Measurements from ENCODE around the gene BAAT. TPM values are rescaled to one million over a fixed set of nuclear protein-coding genes. Genes with fewer than 3 reads are reported as not detected.
"Not testable (repeated sequence)": the region's sequence is repeated elsewhere in the genome, so short reads cannot be mapped to it uniquely, and the experiment has no call there.

The BAAT gene
- total RNA-seq, 2 donors from 2014 or later: not detected

DNA sequence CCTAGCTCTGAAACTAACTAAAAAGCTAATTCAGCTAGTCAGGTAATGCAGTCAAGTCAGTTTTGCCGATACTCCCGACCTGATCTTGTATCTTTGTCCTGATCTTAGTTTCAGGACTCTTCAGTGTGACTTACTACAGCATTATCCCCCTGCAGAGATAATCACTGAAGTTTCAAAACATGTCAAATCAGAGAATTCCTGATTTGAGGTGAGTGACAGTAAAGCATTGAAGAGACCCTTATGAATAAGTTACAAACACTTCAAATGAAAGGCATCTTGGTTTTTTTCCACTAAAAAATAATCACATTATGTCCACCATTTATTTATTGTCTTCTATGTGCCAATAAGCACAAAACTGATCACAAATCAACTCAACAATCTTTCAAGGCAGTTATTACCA lies 47.6 kb downstream of the BAAT start:
- peaks cover 2% of the 10 kb centered on the region for H3K36me3 Mint-ChIP-seq (ENCODE audit: low read depth)
- H3K4me3 Mint-ChIP-seq: no peak overlapping the region
- peaks cover 33% of the 10 kb centered on the region for H3K27me3 Mint-ChIP-seq
- H3K27ac Mint-ChIP-seq: no peak overlapping the region
- ATAC-seq: no peak
- DNase-seq: no peak
- no peaks in the 10 kb centered on the region for H3K9me3 ChIP-seq (ENCODE audit: control insufficient read depth, low read length, poor library complexity, severe bottlenecking)
- H3K4me1 Mint-ChIP-seq: no peaks in the 10 kb centered on the region

DNA sequence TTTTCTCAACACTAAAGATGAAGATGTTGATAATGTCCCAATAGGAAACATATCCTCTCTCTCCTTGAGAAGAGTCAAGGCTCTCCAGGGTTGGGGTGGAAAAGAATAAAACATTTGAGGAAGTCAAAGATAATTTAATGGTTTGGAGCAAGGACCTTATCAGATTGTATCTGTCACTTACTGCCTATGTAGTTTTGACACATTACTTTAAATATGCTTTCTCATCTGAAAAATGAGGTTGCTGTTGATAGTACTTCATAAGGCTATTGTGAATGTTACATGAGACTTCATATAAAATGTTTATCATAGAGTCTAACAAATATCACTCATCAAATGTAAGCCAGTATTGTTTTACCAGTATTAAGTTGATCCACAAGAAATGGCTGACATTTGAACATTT lies 48.7 kb downstream of the BAAT start:
- ATAC-seq: no peak
- Mint-ChIP-seq H3K4me3 (no peak overlapping the region), H3K4me1 (no peaks in the 10 kb centered on the region), H3K36me3 (ENCODE audit: low read depth) (peaks cover 2% of the 10 kb centered on the region), H3K27ac (no peak overlapping the region), H3K27me3 (peaks cover 29% of the 10 kb centered on the region)
- no peaks in the 10 kb centered on the region for H3K9me3 ChIP-seq (ENCODE audit: control insufficient read depth, low read length, poor library complexity, severe bottlenecking)
- DNase-seq: no peak

DNA sequence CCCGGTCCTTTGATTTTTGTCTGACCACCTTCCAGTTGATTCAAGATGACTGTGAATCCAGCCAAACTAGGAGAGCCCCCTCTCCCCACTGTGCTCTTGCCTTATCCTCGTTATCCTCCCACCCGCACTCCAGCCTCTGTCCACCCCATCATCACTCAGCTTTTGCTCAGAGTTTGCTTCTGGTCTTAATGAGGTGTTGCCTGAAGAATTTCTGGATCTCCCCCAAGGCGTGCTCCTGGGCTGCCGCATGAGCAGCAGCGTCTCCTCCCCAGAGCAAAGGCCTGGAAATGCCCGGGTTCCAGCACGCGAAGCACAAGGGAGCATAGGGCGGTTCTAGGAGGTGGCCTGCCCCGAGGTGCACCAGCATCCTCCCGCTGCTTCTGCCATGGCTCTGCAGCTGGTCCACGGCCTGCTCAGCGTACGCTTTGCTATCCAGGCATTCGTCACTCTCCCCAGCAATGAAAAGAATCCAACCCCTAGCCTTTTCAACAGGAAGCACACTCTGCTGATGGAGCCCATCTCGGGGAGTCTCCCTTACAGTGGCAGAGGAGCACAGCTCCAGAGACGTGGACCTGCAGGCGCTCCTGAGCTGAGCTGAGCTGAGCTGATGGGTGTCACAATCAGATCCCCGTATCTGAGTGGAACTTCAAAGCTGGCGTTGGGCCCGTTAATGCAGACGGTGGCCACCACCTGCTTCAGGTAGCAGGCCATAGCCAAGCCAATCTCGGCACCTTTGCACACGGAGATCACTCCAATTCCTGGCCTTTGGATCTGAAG lies 50.7 kb downstream of the BAAT start:
- no peaks in the 10 kb centered on the region for H3K9me3 ChIP-seq (ENCODE audit: control insufficient read depth, low read length, poor library complexity, severe bottlenecking)
- no peak for DNase-seq
- no peak for ATAC-seq
- Mint-ChIP-seq H3K4me3 (no peak overlapping the region), H3K27ac (no peak overlapping the region), H3K27me3 (peaks cover 32% of the 10 kb centered on the region), H3K4me1 (no peaks in the 10 kb centered on the region), H3K36me3 (ENCODE audit: low read depth) (no peaks in the 10 kb centered on the region)

DNA sequence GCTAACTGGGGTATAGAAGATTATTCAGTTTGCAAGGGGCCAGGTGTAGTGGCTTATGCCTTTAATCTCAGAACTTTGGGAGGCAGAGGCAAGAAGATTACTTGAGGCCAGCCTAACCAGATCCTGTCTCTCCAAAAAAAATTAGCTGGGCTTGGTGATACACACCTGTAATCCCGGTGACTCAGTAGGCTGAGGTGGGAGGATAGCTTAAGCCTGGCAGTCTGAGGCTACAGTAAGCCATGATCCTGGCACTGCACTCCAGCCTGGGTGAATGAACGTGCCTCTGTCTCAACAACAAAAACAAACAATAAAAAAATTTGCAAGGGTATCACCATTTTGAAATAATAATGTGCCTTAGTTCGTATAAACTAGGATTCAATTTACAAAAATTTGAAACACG lies 51.3 kb downstream of the BAAT start:
- DNase-seq (no peak), ATAC-seq (no peak)
- H3K9me3 ChIP-seq (ENCODE audit: control insufficient read depth, low read length, poor library complexity, severe bottlenecking): no peaks in the 10 kb centered on the region
- H3K4me1 Mint-ChIP-seq: no peaks in the 10 kb centered on the region
- no peak overlapping the region for H3K4me3 Mint-ChIP-seq
- H3K27ac Mint-ChIP-seq: no peak overlapping the region
- H3K36me3 Mint-ChIP-seq (ENCODE audit: low read depth): no peaks in the 10 kb centered on the region
- peaks cover 32% of the 10 kb centered on the region for H3K27me3 Mint-ChIP-seq

DNA sequence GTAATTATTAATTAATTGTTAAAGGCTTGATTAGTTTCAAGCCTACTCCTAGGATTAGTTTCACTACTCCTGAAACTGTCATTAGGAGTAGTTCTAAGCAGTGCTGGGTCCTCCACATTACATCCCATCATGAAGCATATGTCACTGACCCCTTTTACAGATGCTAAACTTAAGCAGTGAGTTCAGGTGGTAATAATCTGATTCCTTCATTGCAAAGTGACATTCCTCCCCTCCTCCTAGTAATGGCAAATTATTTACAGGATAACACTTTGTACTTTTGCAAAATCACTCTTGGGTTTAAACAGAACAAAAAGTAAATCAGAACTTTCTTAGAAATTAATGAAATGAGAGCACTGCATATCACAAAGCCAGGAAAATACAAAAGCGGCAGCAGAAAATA lies 52.4 kb downstream of the BAAT start:
- ATAC-seq (no peak), DNase-seq (no peak)
- Mint-ChIP-seq H3K4me1 (no peaks in the 10 kb centered on the region), H3K4me3 (no peak overlapping the region), H3K36me3 (ENCODE audit: low read depth) (no peaks in the 10 kb centered on the region), H3K27ac (no peak overlapping the region), H3K27me3 (peaks cover 30% of the 10 kb centered on the region)
- no peaks in the 10 kb centered on the region for H3K9me3 ChIP-seq (ENCODE audit: control insufficient read depth, low read length, poor library complexity, severe bottlenecking)

DNA sequence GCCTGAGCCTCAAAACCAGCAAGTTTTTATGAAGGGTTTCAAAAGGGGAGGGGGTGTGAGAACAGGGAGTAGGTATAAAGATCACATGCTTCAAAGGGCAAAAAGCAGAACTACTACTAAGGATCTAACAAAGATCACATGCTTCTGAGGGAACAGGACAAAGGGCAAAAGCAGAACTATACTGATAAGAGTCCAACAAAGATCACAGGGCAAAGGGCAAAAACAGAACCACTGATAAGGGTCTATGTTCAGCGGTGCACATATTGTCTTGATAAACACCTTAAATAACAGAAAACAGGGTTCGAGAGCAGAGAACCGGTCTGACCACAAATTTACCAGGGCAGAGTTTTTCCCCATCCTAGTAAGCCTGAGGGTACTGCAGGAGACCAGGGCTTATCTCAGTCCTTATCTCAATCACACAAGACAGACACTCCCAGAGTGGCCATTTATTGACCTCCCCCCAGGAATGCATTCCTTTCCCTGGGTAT lies 57.3 kb downstream of the BAAT start:
- not testable (repeated sequence) for H3K9me3 ChIP-seq (ENCODE audit: control insufficient read depth, low read length, poor library complexity, severe bottlenecking); H3K36me3 Mint-ChIP-seq (ENCODE audit: low read depth); ATAC-seq; H3K4me3 Mint-ChIP-seq; H3K27ac Mint-ChIP-seq; DNase-seq; H3K4me1 Mint-ChIP-seq
- H3K27me3 Mint-ChIP-seq: peaks cover 25% of the 10 kb centered on the region

DNA sequence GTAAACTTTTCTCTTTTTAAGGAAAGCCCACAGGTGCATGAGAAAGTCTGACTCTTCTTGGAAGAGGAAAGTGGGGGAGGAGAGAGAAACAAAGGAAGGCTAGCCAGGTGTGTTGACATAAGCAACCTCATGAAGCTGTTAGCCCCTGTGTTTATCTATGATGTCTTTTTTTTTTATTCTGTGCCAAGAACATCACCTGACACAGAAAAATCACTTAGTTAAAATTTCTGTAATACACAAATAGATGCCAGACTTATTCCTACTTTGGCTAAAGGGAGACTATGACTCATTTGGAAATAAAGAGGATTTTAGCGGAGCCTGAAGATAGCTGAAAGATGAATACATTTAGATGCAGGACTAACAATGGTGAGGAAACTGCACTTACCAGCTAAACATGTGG lies 58.3 kb downstream of the BAAT start:
- Mint-ChIP-seq H3K4me1 (no peaks in the 10 kb centered on the region), H3K27me3 (peaks cover 28% of the 10 kb centered on the region), H3K4me3 (no peak overlapping the region), H3K27ac (no peak overlapping the region), H3K36me3 (ENCODE audit: low read depth) (no peaks in the 10 kb centered on the region)
- H3K9me3 ChIP-seq (ENCODE audit: control insufficient read depth, low read length, poor library complexity, severe bottlenecking): no peaks in the 10 kb centered on the region
- DNase-seq: no peak
- ATAC-seq: no peak

DNA sequence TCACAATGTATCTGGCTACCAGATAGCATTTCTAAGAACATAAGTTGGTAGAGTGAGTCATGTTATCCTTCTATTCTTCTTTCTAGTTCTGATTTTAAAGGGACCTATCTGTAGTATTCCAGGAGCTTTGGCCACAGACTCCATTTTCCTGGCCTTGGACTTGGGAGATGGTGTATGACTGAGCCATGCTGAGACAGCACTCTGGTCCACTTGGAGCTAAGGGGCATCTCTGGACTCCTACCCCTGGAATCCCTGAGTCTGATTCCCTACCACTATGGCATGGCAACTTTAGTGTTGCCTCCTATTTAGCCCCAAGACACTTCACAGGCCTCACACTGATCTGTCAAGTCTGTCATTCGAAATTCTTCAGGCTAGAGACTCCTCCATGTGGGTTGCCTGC lies 58.8 kb downstream of the BAAT start:
- no peaks in the 10 kb centered on the region for H3K36me3 Mint-ChIP-seq (ENCODE audit: low read depth)
- H3K9me3 ChIP-seq (ENCODE audit: control insufficient read depth, low read length, poor library complexity, severe bottlenecking): no peaks in the 10 kb centered on the region
- H3K27ac Mint-ChIP-seq: no peak overlapping the region
- ATAC-seq (no peak), DNase-seq (no peak)
- H3K4me3 Mint-ChIP-seq: no peak overlapping the region
- peaks cover 32% of the 10 kb centered on the region for H3K27me3 Mint-ChIP-seq
- no peaks in the 10 kb centered on the region for H3K4me1 Mint-ChIP-seq

DNA sequence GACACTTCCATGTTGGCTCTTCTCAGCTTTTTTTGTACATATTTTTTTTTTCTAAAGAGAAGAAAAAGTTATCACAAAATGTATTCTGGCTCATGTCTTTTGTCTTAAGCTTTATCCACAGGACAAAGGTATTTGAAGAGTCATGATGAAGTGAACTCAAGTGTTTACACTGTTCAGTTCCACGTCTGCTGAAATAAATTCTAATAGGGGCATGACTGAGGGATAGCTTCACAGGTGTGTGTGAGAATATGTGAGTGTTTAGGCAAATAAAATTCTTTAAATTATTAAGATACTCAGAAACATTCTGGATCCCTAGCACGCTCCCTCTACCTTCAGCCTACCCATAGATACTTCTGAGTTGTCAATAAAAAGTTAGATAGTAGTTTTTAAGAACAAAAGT lies 59.8 kb downstream of the BAAT start:
- no peak overlapping the region for H3K27ac Mint-ChIP-seq
- ATAC-seq: no peak
- DNase-seq: no peak
- H3K4me3 Mint-ChIP-seq: no peak overlapping the region
- no peaks in the 10 kb centered on the region for H3K9me3 ChIP-seq (ENCODE audit: control insufficient read depth, low read length, poor library complexity, severe bottlenecking)
- H3K4me1 Mint-ChIP-seq: no peaks in the 10 kb centered on the region
- H3K36me3 Mint-ChIP-seq (ENCODE audit: low read depth): no peaks in the 10 kb centered on the region
- peaks cover 33% of the 10 kb centered on the region for H3K27me3 Mint-ChIP-seq

DNA sequence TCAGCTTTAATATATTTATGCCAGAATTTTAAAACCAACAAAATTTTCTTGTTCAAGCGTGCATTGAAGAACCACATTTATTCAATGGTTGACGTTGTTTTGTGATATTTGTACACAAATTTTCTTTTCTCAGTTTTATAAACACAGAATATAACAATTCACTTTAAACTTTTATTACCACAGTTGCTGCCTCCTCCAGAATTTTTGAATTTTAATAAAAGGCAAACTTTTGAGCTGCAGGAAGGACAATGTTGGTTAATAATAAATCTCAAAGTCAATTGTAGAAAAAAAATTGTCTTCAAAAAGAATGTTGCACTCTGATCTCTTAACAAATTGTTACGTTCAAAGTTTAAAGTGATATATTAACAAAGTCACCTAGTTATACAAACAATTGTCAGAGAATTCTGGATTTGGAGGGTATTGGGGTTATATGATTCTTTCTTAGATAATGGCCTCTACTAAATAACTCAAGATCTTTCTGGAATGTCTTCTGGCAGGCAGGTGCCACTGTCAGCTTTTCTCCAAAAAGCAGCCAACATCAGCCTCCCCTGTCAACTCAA lies 60.5 kb downstream of the BAAT start:
- Mint-ChIP-seq H3K4me1 (no peaks in the 10 kb centered on the region), H3K27me3 (peaks cover 33% of the 10 kb centered on the region), H3K27ac (no peak overlapping the region), H3K36me3 (ENCODE audit: low read depth) (no peaks in the 10 kb centered on the region), H3K4me3 (no peak overlapping the region)
- DNase-seq (no peak), ATAC-seq (no peak)
- H3K9me3 ChIP-seq (ENCODE audit: control insufficient read depth, low read length, poor library complexity, severe bottlenecking): no peaks in the 10 kb centered on the region

DNA sequence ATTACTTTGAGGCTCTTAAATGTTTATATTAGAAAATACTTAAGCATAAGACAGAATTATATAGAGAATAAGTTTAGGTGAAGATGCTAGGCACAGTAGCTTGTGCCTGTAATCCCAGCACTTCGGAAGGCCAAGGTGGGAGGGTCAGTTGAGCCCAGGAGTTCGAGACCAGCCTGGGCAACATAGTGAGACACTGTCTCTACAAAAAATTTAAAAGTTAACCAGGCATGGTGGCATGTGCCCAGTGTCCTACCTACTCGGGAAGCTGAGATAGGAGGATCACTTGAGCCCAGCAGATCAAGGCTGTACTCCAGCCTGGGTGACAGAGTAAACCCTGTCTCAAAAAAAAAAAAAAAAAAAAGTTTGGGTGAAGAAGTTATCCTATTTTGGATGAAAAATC lies 61.7 kb downstream of the BAAT start:
- no peaks in the 10 kb centered on the region for H3K9me3 ChIP-seq (ENCODE audit: control insufficient read depth, low read length, poor library complexity, severe bottlenecking)
- no peak overlapping the region for H3K4me3 Mint-ChIP-seq
- no peak for DNase-seq
- peaks cover 39% of the 10 kb centered on the region for H3K27me3 Mint-ChIP-seq
- no peak for ATAC-seq
- no peak overlapping the region for H3K27ac Mint-ChIP-seq
- no peaks in the 10 kb centered on the region for H3K4me1 Mint-ChIP-seq
- no peaks in the 10 kb centered on the region for H3K36me3 Mint-ChIP-seq (ENCODE audit: low read depth)

DNA sequence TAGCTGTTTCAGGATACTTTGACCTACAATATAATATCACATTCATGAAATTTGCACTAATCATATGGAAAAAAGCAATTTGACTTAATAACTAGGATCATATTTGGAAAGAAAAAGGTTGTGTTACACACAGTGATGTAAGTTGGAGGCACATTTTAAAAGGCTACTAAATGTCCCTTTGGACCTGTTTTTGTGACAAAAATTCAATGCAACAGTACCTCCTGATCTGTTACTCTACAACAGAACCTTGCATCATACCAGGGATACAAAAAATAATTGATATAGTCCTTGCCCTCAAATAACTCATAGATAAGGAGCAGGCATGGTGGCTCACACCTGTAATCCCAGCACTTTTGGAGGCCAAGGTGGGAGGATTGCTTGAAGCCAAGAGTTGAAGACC lies 67.1 kb downstream of the BAAT start:
- no peak overlapping the region for H3K4me3 Mint-ChIP-seq

DNA sequence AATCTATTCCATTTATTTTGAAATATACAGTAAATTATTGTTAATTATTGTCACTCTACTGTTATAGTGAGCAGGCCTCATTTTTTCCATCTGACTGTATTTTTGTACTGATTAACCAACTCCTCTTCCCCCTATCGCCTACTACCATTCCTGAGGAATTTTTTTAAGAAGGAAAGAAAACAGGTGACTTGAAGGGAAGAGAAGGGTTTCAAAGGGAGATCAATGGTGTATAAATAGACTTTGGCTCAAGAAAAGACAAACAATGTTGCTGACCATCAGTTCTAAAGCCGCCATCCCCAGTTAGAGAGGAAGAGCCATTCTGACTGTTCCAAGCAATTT lies 69.7 kb downstream of the BAAT start:
- no peaks in the 10 kb centered on the region for H3K36me3 Mint-ChIP-seq (ENCODE audit: low read depth)
- no peak overlapping the region for H3K27ac Mint-ChIP-seq
- H3K9me3 ChIP-seq (ENCODE audit: control insufficient read depth, low read length, poor library complexity, severe bottlenecking): no peaks in the 10 kb centered on the region
- H3K27me3 Mint-ChIP-seq: peaks cover 43% of the 10 kb centered on the region
- H3K4me3 Mint-ChIP-seq: no peak overlapping the region
- DNase-seq: no peak
- no peak for ATAC-seq
- H3K4me1 Mint-ChIP-seq: no peaks in the 10 kb centered on the region

More for the DNA sequence above, 67.1 kb downstream of the BAAT start:
- no peak overlapping the region for H3K27ac Mint-ChIP-seq
- no peaks in the 10 kb centered on the region for H3K9me3 ChIP-seq (ENCODE audit: control insufficient read depth, low read length, poor library complexity, severe bottlenecking)
- no peaks in the 10 kb centered on the region for H3K4me1 Mint-ChIP-seq
- H3K27me3 Mint-ChIP-seq: peaks cover 53% of the 10 kb centered on the region
- no peak for DNase-seq
- ATAC-seq: no peak
- H3K36me3 Mint-ChIP-seq (ENCODE audit: low read depth): no peaks in the 10 kb centered on the region

DNA sequence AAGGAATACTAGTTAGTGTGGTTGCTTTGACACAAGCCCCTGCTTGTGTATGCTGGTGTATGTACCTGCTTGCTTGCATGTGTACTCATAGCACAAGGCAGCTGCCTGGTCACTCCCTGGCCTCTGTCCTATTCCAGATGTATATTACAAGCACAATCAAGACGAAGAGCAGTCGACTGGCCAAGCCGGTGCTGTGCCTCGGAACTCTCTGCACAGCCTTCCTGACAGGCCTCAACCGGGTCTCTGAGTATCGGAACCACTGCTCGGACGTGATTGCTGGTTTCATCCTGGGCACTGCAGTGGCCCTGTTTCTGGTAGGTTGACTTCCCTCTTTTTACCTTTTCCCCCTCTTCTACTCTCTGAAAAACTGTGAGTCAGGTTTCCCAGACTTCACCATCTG lies 72.1 kb downstream of the BAAT start:
- no peak for DNase-seq
- H3K27ac Mint-ChIP-seq: no peak overlapping the region
- H3K27me3 Mint-ChIP-seq: peaks cover 45% of the 10 kb centered on the region
- H3K36me3 Mint-ChIP-seq (ENCODE audit: low read depth): no peaks in the 10 kb centered on the region
- no peaks in the 10 kb centered on the region for H3K9me3 ChIP-seq (ENCODE audit: control insufficient read depth, low read length, poor library complexity, severe bottlenecking)
- peaks cover 2% of the 10 kb centered on the region for H3K4me1 Mint-ChIP-seq
- no peak overlapping the region for H3K4me3 Mint-ChIP-seq
- no peak for ATAC-seq
